GM18519 (cell line): ENCODE data around the gene ASAP3.
"Not testable (repeated sequence)": the region's sequence is repeated elsewhere in the genome, so short reads cannot be mapped to it uniquely, and the experiment has no call there.

ENCODE experiments used
- ATAC-seq: cut with Tn5 transposase; IDR thresholded peaks from one replicate; pipeline ENCODE4 v1.9.1; 2021; ENCODE audit warnings: mild to moderate bottlenecking, moderate library complexity; ENCODE audit not compliant: unreplicated experiment, low FRiP score

The ASAP3 gene

DNA sequence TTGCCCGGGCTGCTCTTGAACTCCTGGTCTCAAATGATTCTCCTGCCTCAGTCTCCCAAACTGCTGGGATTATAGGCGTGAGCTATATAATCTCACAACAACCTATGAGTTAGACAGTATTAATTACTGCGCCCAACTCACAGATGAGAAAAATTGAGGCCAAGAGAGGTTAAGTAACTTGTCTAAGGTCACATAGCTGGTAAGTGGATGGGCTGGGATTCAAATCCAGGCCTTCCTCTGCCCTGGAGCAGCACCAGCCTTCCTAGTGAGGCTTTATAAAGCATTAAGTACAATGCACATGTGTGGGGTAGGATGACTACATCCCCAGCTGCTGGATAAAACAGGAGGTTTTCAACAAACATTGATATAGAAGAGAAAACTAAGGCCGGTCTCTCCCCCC is 31.9 kb upstream of the ASAP3 start:
- no peak for ATAC-seq

DNA sequence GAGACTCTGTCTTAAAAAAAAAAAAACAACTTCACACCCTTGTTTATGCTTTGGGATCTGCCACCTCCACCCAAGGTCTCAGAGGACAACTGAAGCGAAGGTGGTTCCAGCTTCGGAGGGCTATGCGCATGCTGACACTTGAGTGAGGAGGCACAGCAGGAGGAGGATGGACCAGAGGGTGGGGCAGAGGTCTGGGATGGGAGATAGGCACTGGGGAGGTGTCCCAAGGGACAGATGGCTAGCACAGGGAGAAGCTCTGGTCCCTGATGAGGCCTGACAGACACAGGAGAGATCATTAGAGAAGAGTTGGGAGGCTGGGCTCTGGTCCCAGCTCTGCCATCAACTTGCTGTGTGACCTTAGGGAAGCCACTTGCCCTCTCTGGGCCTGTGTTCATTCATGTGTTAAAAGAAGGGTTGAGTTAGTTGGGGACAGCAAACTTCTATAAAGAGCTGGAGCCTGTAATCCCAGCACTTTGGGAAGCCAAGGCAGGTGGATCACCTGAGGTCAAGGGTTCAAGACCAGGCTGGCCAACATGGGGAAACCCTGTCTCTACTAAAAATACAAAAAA is 30.2 kb upstream of the ASAP3 start:
- no peak for ATAC-seq

DNA sequence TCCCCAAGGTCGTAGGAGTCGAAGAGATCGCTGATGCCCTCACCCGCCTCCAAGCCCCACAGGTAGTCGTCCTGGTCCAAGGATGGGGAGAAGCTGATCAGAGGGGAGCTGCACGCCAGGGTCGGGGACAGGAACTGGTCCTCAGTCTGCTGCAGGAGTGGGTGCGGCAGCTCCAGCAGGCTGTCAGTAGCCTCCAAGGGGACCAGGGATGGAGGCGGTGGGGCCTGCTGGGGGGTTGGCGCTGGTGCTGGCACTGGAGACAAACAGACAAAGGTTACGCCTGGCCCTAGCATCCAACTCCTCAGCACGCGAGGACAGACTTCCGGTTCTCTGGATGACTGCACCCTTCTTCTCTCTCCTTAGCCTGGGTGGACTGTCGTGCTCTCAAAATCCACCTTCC is 25.9 kb upstream of the ASAP3 start:
- ATAC-seq, result no peak

- ATAC-seq, result no peak
These were observed 22.6 kb upstream of the ASAP3 start for GRCh38 chr1:23506376-23507107.

GRCh38 chr1:23505851-23506250 is 21.9 kb upstream of the ASAP3 start:
- ATAC-seq, result no peak

DNA sequence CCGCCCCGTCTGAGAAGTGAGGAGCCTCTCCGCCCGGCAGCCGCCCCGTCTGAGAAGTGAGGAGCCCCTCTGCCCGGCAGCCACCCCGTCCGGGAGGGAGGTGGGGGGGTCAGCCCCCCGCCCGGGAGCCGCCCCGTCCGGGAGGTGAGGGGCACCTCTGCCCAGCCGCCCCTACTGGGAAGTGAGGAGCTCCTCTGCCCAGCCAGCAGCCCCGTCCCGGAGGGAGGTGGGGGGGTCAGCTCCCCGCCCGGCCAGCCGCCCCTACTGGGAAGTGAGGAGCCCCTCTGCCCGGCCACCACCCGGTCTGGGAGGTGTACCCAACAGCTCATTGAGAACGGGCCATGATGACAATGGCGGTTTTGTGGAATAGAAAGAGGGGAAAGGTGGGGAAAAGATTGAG is 20.2 kb upstream of the ASAP3 start:
- not testable (repeated sequence) for ATAC-seq

DNA sequence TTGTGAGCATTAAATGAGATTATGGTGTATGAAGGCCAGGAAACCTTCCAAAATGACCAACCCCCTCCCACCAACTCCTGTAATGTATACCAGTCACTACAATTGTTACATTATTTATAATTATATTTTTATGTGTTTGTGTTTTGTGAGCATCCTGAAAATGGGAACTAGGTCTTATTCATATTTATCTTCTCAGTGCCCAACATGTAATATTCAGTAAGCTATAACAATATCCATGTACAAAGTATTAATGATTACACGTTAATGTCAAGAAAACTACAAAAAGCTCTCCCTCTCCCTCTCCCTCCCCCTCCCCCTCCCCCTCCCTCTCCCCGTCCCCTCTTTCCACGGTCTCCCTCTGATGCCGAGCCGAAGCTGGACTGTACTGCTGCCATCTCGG is 19.0 kb upstream of the ASAP3 start:
- ATAC-seq, result no peak

DNA sequence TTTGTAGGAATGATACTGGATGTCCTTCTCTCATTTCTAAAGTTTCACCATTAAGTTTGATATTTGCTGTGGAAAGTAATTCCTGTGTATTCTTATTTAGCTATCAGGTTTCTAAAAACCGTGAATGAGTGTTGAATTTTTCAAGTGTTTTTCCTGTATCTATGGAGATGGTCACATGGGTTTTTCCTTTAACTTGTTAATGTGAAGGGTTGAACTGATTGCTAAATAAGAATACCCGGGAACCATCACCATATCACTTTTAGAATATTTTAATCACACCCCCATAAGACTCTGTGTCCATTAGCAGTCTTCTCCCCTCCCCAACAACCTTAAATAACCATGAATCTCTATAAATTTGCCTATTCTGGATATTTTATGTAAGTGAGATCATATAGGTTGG is 16.5 kb upstream of the ASAP3 start:
- no peak for ATAC-seq

DNA sequence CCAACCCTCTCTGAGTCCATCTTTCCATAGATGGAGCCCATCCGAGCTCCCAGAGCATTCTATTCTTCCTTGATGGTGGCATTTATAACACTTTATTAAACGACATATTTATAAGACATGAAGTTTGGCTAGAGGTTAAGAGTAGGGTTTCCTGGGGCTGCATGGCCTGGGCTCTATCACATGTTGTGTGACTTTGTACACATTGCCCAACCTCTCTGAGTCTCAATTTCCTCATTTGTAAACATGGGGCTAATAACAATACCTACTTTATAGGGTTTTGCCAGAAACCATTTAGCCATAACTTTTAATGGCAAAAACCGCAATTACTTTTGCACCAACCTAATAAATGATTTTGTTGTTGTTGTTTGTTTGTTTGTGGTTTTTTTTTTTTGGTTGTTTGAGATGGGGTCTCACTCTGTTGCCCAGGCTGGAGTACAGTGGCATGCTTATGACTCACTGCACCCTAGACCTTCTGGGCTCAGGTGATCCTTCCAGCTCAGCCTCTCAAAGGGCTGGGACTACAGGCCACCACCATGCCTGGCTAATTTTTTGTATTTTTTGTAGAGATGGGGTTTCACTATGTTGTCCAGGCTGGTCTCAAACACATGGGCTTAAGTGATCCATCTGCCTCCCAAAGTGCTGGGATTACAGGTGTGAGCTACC is 13.9 kb upstream of the ASAP3 start:
- ATAC-seq, result no peak

GRCh38 chr1:23496490-23497181 is 12.7 kb upstream of the ASAP3 start:
- ATAC-seq, result no peak

- not testable (repeated sequence) for ATAC-seq
These were observed 10.9 kb upstream of the ASAP3 start for GRCh38 chr1:23494836-23495235.

DNA sequence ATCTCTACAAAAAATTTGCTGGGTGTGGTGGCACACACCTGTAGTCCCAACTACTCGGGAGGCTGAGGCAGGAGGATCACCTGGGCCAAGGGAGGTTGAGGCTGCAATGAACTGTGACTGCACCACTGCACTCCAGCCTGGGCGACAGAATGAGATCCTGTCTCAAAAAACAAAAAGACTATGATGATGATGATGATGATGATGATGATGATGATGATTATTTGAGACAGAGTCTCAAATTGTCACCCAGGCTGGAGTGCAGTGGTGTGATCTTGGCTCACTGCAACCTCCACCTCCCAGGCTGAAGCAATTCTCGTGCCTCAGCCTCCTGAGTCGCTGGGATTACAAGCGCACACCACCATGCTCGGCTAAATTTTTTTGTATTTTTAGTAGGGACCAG is 8.8 kb upstream of the ASAP3 start:
- ATAC-seq, result not testable (repeated sequence)

DNA sequence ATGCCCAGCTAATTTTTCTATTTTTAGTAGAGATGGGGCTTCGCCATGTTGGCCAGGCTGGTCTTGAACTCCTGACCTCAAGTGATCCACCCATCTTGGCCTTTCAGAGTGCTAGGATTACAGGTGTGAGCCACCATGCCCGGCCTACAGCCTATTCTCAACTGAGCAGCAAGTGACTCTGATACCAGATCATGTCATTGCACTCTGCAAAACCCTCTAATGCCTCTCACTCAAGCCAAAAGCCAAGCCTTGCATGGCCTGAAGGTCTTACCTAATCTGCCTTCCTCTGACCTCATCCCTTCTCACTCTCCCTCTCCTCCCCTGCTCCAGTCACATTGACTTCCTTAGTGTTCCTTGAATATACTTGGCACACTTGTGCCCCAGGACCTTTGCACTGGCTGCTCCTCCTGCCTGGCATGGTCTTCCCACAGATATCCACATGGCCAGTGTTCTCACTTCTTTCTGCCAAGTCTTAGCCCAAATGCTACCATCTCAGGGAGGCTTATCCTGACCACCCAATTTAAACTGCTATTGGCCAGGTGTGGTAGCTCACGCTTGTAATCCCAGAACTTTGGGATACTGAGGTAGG is 8.2 kb upstream of the ASAP3 start:
- no peak for ATAC-seq

- no peak for ATAC-seq
These were observed 5.9 kb upstream of the ASAP3 start for GRCh38 chr1:23489842-23490241.

- no peak for ATAC-seq
These were observed 988 bp upstream of the ASAP3 start for GRCh38 chr1:23485002-23485332.

DNA sequence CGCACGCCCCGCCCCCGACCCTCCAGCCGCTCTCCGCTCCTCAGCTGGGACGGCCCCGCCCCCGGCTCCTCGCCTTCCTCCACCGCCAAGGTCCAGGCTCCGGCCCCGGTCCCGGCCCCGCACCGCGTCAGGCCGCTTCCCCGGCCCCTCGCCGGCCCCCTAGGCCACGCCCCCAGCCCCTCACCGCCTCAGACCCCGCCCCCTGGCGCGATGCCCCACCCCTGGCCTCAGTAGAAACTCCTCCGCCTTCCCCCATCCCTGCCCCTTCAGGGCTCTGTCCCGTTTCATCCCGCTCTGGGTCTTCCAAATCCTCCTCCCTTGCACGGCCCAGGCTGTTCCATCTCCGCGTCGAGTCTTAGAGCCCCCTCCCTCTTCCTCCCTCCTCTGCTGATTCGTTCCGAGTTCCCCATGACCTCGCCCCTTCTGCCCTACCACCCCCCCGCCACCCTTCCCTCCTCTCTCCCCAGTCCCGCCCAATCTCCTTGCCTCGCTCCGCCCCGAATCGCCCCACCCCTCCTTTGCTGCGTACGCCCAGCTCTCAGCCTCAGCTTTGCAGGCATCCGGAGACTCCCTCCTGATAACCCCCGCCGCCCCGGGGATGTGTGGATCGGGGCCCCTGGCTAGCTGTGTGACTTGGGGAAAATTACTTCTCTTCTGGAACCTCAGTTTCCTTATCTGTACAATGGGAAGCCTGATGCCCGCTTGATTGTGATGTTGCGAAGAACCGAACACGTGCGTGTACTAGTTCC is 448 bp upstream of the ASAP3 start:
- no peak for ATAC-seq

GRCh38 chr1:23481904-23482303 is 2.1 kb downstream of the ASAP3 start:
- no peak for ATAC-seq

GRCh38 chr1:23481026-23481597 is 2.9 kb downstream of the ASAP3 start:
- ATAC-seq, result no peak

GRCh38 chr1:23480187-23481025 is 3.6 kb downstream of the ASAP3 start:
- no peak for ATAC-seq
